GM19397 (cell line): ENCODE results near the gene BNIP3.

Experiments
- ATAC-seq: cut with Tn5 transposase; IDR thresholded peaks from one replicate; pipeline ENCODE4 v1.9.1; 2021; ENCODE audit warnings: mild to moderate bottlenecking, moderate library complexity; ENCODE audit not compliant: unreplicated experiment

BNIP3 gene, protein sequence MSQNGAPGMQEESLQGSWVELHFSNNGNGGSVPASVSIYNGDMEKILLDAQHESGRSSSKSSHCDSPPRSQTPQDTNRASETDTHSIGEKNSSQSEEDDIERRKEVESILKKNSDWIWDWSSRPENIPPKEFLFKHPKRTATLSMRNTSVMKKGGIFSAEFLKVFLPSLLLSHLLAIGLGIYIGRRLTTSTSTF

GRCh38 chr10:131981429-131982184, at the start of gene BNIP3:
Gene BNIP3, minus strand, starts transcription at chr10:131981923. Its CDS starts 117 bp downstream, at chr10:131981806.
- peak; percentile 88 for ATAC-seq

DNA sequence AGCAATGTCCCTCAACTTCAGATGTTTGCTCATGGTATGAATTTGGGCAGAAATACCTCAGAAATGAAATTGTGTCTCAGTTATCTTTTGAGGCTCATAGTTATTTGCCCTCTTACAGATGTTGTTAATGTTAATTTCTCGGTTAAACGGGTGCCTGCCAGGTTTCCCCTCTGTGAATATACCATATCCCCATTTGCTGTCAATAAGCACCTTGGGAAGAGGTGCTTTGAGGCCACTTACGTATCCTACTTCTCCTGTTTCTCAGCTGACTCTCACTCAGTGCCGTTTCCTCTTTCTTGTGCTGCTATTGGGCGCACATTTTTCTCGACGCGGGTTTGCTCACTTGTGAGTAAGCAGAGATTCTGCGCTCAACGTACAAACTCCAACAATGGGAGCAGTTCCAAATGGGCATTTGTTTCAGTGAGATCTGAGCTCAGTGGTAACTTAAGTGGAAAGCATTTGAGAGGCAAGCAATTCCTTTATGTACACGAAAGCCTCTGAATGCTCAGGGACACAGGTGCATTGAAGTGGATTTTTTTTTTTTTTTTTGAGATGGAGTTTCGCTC, 49.3 kb upstream of the BNIP3 start:
- ATAC-seq: no peak

DNA sequence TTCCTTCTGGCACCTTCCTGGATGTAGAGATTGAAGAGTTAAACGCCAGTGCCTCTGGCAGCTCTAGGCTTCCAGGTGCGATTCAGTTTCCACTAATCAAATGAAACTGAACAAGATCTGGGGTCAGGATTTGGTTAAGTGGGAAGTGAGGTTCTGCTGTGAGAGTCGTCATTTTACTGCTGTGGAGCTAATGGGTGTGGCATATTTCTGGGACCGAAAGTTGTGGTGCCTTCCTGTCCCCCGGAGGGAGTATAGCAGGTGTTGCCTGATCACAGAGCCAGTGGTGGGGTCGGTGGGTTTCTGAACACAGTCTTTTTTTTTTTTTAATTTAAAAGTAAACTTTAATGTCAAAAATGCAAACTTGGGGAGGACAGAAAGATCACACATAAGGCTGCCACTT, 47.0 kb upstream of the BNIP3 start:
- no peak for ATAC-seq

DNA sequence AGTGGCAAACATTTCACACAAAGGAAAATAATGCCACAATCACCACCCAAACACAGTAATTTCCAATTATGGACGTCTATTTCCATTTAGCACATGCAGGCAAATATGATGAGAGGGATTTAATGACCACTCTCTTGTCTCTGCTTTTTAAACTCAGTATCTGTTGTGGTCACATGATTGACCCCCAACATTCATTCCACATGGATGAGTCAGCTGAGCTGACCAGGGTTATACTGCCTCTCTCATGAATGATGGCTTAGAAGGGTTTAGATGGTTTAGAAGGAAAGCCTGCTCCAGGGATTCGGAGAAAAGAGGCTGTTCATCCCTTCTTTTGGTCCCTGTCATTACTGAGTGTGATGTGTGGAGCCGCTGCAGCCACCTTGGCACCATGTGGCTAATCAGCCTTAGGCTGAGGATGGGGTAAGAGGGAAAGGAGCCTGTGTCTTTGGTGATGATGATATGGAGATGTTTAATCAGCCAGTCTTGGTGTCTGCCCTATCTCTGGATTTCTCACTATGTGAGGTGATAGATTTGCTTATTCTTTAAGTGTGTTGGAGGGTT, 45.8 kb upstream of the BNIP3 start:
- ATAC-seq: no peak

GRCh38 chr10:132023092-132023811, 41.5 kb upstream of the BNIP3 start:
- ATAC-seq: peak; percentile 66

DNA sequence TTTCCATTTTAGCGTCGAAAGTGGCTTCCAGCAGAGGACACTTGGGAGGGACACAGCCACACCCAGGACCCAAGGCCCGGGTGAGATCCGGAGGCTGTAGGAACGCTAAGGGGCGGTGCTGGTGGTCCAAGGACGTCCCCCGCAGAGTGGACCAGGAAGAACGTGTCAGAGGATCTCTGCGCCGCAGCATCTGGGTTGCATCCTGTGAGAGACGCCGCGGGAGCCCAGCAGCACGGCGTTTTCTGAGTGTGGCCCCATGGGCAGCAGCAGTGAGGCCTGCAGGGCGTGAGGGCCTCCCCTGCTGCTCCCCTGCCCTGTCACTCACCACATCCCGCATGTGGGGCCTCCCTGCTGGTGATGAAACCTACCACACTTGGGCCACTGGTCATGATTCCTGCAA, 40.5 kb upstream of the BNIP3 start:
- ATAC-seq: no peak

DNA sequence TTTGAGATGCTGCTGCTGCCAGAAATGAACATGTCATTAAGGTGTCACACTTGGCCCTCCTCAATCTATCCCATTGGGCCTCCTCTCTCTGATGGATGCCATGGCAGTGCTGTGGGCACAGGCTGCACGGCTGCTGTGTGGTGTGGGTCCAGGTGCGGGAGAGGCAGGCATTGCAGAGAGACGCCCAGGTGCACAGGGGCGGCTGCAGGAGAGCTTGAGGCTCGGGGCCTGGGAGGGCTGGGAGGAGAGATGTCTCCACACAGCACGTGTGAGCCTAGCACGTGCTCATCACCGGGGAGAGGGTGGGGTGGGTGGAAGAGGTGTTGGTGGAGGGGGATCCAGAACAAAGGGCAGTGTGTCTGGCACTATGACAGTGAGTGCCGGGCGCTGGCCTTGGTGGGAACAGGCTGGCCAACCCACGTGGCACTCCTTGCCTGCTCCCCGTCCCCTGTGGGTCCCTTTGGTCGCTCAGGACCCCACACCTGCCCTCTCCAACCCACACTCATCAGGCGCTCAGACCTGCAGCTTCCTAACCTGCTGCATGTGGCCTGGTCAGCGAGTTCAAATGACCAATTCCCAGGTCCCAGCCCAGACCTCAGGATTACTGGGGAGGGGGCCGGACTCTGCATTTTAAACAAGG, 39.9 kb upstream of the BNIP3 start:
- ATAC-seq: no peak

DNA sequence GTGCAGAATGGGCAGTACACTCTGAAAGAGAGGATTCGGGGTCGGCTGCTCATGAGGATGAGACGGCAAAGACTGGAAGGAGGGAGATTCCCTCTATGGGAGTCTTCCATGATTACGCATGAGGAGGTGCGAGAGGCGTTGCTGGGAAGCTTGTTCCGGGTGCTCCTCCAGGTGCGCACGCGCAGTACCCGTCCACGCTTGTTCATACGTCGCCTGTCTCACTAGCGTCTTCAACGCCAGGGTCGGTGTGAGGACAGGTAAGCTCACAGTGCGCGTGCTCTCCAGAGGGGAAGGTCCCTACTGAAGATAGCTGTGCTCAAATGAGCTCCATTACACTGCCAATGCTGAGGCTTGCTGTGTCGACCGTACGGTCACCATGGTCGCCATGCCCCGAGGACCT, 39.3 kb upstream of the BNIP3 start:
- ATAC-seq: no peak

DNA sequence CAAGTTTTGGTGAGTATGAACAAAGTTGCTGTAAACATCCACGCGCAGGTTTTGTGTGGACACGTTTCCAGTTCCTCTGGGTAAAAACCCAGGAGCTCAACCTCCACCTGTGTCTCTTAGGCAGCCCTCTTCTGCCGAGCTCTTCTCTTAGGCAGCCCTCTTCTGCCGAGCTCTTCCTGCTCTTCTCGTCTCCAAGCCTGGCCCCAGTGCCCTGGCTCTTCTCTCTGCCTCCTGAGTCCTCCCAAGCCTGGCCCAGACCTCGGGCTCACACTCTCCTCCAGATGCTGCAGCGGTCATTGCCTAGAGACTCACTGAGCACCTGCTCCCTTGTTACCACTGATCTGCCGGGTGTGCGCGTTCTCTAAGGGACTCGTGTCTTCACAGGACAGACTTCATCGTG, 38.7 kb upstream of the BNIP3 start:
- ATAC-seq: no peak

GRCh38 chr10:132019366-132019765, 37.6 kb upstream of the BNIP3 start:
- ATAC-seq: no peak

DNA sequence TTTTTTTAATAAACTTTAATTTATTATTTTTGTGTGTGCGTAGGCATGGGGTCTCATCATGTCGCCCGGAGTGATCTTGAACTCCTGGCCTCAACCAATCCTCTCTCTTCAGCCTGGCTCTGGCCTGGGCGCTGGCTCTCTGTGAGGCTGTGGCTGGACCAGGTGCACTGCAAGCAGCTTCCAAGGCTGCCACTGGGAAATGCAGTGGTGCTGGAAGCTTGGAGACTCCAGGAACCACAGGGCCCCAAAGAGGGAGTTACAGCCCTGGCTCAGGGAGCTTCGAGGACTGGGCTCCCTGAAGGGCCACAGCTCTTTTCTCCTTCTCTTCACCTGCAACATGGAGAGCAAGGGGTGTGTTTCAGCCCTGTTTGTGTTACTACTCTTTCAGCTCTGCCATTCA, 36.7 kb upstream of the BNIP3 start:
- ATAC-seq: no peak

GRCh38 chr10:132016514-132016913, 34.8 kb upstream of the BNIP3 start:
- ATAC-seq: no peak

DNA sequence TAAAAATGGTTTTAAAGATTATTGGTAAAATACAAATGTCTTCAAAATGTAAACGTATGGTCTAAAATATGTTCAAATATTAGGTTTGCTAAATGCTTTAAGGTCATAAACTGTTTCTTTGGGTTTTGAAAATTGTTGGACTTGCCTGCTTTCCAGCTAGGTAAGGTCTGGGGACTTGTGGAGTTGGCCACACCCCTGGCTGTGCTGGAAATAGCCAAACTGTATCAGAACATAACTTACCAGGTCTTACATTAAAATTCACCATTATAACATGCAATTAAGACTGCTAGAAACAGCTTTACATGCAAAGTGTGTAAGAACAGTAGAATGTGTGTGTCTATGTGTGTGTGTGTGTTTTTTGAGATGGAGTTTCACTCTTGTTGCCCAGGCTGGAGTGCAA, 29.7 kb upstream of the BNIP3 start:
- ATAC-seq: no peak

DNA sequence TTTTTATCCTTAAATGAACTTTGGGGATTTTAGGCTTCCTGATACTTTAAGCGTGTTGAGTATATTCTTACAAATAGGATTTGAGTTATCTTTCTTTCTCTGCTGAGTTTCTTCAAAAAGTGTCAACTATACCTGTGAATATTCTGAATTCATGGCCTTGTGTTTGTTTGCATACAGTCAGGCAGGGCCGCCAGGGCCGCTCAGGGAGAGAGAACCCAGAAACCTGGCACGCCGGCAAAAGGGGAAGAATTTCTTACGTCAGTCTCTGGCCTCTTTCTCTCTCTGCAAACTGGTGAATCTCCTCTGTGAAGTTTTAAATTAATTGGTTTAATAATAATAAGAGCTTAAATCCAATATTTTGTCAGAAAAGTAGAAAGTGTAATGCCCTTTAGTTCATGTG, 29.3 kb upstream of the BNIP3 start:
- no peak for ATAC-seq

GRCh38 chr10:132010483-132010882, 28.8 kb upstream of the BNIP3 start:
- no peak for ATAC-seq

GRCh38 chr10:132009575-132009974, 27.9 kb upstream of the BNIP3 start:
- no peak for ATAC-seq

DNA sequence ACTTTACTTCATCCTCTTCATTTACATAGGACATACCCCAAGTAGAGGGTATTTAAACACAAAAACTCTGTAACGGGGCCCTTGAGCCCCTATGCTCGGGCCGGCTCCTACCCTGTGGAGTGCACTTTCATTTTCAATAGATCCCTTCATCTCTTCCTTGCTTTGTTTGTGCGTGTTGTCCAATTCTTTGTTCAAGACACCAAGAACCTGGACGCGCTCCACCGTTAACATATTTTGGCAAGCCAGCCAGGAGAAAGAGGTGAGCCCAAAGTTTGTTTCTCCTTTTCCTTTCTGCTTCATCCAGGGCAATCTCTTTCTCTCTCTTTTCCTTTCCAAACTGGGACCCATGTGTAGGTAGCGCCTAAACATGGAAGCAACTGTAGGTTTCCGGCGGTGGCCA, 26.0 kb upstream of the BNIP3 start:
- ATAC-seq: no peak

DNA sequence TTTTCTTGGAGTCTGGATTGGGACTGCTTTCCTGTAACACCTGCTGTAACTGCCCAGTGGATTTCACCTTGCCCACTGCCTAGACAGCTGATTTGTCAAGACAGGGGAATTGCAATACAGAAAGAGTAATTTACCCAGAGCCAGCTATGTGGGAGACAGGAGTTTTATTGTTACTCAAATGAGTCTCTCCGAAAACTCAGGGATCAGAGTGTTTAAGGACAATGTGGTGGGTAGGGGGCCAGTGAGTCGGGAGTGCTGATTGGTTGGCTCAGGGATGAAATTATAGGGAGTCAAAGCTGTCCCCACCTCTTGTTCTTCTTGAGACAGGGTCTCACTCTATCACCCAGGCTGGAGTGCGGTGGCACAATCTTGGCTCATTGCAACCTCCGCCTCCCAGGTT, 25.2 kb upstream of the BNIP3 start:
- ATAC-seq: no peak

- no peak for ATAC-seq
Measured at GRCh38 chr10:132005147-132005546, 23.4 kb upstream of the BNIP3 start.

DNA sequence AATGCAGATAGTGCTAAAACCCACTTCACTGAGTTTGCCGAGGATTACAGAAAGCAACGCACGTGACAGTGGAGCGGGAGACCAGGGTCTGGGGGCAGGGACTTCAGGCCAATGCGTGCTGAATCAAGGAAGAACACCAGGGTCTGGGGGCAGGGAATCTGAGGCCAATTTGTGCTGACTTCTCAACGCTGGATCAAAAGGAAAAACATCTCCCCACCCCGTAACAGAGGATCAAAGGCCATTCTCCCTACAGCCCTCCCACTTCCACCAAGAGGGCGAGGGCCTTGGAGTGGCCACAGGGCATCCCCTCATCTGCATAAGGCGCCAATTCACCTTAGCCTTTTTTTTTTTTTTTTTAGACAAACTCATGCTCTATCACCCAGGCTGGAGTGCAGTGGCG, 22.3 kb upstream of the BNIP3 start:
- no peak for ATAC-seq
